ENCODE results near the gene ARHGDIB. TPM values are rescaled to one million over a fixed set of nuclear protein-coding genes. Genes with fewer than 3 reads are reported as not detected.

The ARHGDIB gene
- total RNA-seq, 4 donors from 2014 or later: 96.1 to 255 (median 151) TPM

DNA sequence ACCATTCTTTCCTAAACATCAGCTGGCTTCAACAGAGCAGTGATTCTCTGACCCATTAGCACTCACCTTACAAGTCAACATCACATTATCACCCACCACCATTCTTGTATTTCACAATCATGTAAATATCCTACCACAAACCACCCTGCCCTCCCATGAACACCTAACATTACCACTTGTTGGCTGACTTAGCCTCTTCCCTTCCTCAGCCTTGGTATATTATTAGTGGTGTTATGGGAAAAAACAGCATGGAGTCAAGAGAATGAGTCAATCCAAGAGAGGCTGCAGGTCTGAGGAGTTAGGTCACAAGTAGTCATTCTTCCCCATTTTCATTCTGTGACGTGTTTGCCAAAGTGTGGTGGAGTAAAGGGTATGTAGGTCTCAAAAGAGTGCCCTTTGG is 53.4 kb downstream of the ARHGDIB start:
- TF ChIP-seq, protein P1, sequence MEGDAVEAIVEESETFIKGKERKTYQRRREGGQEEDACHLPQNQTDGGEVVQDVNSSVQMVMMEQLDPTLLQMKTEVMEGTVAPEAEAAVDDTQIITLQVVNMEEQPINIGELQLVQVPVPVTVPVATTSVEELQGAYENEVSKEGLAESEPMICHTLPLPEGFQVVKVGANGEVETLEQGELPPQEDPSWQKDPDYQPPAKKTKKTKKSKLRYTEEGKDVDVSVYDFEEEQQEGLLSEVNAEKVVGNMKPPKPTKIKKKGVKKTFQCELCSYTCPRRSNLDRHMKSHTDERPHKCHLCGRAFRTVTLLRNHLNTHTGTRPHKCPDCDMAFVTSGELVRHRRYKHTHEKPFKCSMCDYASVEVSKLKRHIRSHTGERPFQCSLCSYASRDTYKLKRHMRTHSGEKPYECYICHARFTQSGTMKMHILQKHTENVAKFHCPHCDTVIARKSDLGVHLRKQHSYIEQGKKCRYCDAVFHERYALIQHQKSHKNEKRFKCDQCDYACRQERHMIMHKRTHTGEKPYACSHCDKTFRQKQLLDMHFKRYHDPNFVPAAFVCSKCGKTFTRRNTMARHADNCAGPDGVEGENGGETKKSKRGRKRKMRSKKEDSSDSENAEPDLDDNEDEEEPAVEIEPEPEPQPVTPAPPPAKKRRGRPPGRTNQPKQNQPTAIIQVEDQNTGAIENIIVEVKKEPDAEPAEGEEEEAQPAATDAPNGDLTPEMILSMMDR (IDR thresholded peaks at IDR 0.05; ENCODE audit: low read depth): no peak

DNA sequence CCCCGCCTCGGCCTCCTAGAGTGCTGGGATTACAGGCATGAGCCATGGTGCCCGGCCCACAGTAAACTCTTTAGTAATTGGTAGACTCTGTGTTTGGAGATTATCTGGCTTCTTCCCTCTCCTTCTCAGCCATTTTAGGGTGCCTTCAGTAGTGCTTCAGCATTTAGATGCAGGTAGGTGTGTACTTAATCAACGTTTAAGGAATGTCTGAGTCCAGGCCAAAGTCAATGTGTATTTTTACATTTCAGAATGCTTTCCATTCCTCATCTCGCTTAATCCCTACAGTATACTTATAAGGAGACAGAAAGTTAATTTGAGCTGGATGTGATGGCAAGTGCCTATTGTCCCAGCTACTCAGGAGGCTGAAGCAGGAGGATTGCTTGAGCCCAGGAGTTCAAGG is 55.3 kb downstream of the ARHGDIB start:
- TF ChIP-seq, protein P1 (IDR thresholded peaks at IDR 0.05; ENCODE audit: low read depth): no peak

DNA sequence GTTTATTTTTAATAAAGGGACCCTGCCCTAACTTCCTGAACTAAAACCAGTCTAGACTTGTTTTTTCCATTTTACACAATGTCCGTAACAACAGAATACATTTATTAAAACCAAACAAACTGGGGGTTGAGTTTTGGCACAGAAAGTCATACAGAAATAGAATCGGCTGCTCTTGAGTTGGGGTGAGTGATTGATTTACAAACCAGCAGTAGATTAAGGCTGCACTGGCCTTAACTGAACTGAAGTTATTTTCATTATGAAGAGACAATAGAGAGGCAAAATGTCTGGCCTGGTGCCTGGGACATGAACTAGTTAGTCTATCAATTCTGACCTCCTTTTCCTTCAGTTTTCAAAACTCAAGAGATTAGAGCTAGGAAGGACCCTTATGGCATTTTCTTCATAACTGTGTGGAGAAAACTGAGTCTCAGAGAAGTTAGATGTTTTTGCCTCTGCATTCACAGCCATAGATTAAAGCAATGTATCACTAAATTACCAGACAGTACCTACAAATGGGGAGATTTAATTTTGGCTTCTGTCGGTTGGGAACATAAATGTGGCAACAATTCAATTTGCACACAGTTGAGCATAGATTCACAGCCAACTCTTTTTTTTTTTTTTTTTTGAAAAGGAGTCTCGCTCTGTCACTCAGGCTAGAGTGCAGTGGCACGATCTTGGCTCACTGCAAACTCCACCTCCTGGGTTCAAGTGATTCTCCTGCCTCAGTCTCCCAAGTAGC is 56.0 kb downstream of the ARHGDIB start:
- TF ChIP-seq, protein P1 (IDR thresholded peaks at IDR 0.05; ENCODE audit: low read depth): no peak

DNA sequence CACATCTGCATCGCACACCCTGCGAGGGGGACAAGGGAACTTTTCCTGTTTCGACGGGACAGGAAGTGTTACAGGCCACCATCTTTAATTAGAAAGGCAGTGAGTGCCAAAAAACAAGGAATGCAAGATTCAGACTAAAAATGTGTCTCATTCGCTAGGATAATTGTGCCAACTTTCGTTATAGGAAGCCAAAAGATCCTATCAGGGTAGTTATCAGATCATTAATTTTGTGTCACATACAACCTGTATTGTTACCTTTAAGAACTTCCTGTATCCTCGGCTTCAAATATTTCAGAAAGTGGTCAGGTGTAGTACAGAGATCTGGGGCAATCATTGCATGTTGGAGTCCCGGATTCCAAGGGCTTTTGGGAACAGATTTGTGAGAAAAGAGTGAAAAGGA is 56.5 kb downstream of the ARHGDIB start:
- TF ChIP-seq, protein P1 (IDR thresholded peaks at IDR 0.05; ENCODE audit: low read depth): no peak

DNA sequence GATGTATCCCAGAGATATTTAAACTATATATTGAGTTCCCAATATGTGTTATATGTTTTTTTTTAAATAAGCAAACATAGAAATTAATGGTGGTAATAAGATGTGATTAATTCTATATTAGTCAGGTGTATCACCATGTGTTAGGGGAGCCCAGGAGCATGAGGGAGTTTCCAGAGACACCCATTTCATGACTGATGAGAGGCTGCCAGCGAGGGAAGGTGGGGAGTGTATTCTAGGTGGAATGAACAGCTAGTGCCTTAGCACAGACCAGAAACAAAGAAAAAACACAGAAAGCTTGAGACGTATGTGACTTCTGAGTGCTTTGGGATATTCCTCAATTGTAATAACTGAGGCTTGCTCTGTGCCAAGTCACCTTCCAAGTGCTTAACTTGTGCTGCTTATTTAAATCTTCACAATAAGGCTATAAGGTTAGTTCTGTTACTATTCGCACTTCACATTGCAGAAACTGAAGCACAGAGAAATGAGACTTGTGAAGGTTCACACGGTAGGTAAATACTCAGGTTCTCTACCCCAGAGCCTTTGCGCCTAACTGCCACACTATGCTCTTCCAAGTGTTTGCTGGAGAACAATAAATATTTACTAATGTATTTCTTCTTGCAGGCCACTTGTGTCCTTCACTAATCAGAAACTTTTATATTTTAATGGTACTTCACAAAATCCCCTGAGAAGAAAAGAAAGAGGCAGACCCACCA is 57.9 kb downstream of the ARHGDIB start:
- TF ChIP-seq, protein P1 (IDR thresholded peaks at IDR 0.05; ENCODE audit: low read depth): no peak

DNA sequence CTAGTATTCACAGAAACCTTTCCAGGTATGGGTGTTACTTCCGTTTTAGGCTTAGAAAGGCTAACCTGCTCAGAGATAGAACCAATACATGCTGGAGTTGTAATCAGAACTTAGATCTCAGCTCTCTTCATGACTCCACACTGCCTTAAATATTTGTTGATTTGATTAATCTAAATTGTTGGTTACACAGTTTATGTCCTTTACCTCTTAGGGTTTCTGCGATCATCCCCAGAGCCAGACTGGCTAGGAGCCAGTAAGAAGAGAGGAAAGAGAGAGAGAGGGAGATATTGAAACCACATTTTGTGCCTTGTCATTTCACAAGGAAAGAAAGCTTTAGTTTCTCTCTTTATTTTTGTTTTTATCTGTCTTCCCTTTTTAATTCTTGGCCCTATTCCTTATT is 58.9 kb downstream of the ARHGDIB start:
- TF ChIP-seq, protein P1 (IDR thresholded peaks at IDR 0.05; ENCODE audit: low read depth): no peak

DNA sequence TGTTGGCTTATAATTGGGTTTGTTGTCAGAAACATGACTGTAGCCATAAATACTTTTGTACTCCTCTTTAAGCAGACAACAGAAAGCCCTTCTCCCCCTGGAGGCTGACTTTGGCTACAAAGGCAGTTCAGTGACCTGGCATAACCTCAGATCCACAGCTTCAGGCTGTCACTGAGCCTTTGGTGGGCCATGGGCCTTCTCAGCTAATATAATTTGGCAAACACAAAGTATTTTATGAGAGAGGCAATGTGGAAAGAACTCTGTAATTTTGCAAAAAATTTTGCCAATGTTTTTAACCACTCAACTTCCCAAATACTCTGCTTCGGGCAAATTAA is 60.2 kb downstream of the ARHGDIB start:
- TF ChIP-seq, protein P1 (IDR thresholded peaks at IDR 0.05; ENCODE audit: low read depth): no peak

Measured in subcutaneous adipose tissue (tissue), 4 donors.